Fibroblast of skin of back (primary cell): ENCODE results near the gene ATRAID.
A peak's percentile ranks its signal among the peaks of the same experiment; 100 is the strongest.
"Not testable (repeated sequence)": the region's sequence is repeated elsewhere in the genome, so short reads cannot be mapped to it uniquely, and the experiment has no call there.

Source experiments
- DNase-seq: peaks from one replicate; pipeline ENCODE4 v3.0.0-alpha.2; 2013

The ATRAID gene

GRCh38 chr2:27194538-27195354 lies 17.1 kb upstream of the ATRAID start:
- no peak for DNase-seq

GRCh38 chr2:27195799-27196198 lies 16.0 kb upstream of the ATRAID start:
- DNase-seq: not testable (repeated sequence)

GRCh38 chr2:27198068-27198467 lies 13.8 kb upstream of the ATRAID start:
- not testable (repeated sequence) for DNase-seq

GRCh38 chr2:27198627-27199026 lies 13.2 kb upstream of the ATRAID start:
- DNase-seq: no peak

GRCh38 chr2:27199241-27199640 lies 12.6 kb upstream of the ATRAID start:
- no peak for DNase-seq

- no peak for DNase-seq
These were observed 10.2 kb upstream of the ATRAID start for GRCh38 chr2:27201675-27202074.

- no peak for DNase-seq
These were observed 9.0 kb upstream of the ATRAID start for GRCh38 chr2:27202854-27203253.

DNA sequence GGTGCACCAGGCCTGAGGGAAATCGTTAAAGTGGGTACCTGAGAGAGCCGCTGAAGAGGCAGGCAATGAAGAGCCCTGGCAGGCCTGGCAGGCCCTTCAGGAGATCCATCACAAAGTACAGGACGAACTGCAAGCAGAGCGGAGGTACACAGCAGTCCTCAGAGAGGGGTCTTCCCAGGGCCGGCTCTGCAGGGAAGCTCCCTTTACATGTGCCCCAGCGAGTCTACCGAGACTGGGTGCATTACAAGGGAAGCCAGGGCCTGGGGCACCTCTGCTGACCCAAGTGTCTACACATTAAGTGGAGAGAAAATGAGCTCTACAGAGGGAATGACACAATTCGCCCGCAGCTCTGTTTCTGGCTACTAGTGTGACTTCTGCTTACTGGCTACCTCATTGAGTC lies 8.1 kb upstream of the ATRAID start:
- DNase-seq: no peak

GRCh38 chr2:27204566-27204965 lies 7.3 kb upstream of the ATRAID start:
- DNase-seq: no peak

- DNase-seq: no peak
These were observed 6.6 kb upstream of the ATRAID start for GRCh38 chr2:27205206-27205605.

DNA sequence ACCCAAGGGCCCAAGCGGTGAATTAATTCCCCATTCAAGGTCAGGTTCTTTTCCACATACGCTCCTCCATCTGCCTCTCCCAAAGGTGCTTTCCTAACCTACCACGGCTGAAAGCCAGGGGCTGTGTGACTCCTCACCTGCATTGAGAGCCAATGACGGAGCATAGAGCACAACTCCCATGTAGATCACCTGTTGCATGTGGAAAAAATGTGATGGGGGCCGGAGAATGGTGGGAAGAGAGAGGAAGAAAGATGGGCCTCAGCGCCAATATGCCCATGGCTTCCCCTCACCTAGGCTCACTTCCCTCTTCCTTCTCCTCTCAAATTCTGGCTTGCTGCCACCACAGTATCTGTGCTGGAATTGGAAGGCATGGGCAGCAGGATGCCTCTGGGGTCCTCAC lies 5.5 kb upstream of the ATRAID start:
- no peak for DNase-seq

GRCh38 chr2:27208486-27209050 lies 3.3 kb upstream of the ATRAID start:
- DNase-seq: no peak

DNA sequence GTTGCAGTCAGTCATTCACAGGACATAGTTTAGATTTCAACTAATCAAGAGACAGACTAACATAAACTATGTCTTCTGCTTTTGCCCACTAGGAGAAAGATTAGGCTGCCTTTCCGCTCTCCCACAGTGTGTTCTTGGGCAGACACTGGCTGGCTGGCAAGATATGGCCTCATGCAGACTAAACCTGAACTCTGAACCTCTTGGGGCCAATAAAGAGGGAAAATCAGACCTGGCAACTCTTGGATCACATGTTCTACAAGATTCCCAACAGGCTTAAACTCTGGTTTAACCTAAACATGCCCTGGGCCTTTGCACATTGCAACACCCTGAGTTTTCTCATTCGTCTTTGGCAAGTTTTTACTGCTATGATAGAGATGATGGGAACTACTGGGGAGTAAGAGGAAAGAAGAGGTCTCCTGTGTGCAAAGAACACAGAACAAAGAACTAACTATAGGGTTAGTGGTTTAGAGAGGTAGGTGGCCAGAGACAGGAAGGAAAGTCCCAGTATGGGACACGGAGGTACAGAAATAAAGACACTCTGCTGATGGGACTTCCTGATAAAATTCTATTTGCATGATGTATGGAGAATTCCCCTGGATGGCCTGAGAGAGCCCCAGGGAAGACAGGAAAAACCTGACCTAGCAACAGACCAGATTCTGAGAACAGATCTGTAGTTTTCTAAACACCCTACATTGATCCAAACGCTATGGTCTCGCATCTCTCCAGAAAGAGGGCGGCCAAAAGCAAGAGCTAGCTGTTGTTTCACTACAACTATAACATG lies 2.0 kb upstream of the ATRAID start:
- DNase-seq: no peak

DNA sequence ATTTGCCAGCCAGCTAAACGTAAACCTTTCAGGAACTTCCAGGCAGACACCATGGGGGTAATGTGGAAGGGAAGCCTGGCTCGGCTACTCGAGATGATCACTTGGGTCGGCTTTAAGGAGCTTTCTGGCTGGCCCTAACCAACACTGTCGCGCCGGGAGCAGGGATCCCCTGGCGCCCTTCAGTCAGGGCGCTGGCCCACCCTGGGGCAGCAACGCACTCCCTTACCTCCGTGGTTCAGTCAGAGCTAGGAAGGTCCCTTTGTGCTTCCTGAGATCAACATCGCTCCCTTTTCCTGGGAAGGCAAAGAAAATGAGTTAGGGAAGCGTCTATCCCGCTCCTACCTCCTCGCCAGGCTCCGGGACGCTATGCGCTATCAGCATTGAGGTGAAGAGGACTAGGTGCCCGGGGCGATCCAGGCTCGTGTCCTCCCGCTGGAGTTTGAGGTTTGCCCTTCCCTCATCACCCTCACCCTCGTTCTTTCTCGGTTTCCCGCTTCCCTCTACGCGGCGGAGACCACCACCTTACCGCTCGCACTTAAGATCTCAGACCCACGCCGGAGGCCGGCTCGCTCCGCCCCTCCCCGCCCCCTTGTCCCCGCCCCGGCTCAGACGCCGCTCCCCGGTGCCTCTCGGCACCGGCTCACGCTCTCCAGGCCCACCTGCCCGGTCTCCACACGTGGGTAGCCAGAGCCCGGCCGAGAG lies 449 bp upstream of the ATRAID start:
- DNase-seq: peak; percentile 4

DNA sequence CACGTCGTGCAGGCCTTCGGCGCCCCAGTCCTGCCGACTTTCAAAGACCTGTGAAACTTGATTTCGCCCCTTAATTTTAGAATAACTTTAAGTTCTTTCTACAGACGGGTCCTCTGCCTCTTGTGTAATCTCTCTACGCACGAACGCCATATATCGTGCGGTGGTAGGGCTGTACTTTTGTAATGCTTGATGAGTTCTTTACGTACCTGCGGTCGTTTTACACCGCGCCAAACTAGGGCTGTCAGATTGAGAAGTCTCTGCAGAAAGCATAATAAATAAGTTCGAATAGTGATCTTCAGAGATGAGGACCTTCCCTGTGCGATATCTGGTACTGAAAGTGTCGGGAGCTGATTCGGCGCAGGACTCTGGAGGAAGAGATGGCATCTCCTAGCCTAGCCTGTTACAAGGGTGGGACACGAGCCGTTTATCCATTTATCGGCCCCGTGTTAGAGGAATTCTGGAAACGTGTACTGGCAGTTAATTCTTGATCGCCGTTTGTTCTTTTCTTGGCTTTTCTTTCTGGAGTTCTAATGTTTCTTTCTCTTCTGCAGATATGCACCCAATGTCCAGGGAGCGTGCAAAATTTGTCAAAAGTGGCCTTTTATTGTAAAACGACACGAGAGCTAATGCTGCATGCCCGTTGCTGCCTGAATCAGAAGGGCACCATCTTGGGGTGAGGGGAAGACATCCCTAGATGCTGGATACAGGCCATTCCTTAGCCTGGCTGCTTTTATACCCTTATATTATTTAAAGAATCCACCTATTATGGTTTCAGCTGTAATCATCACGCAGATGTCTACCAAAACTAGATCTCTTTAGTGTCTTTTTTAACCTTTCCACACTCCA lies 1.0 kb downstream of the ATRAID start:
- DNase-seq: peak; percentile 48

- peak; percentile 18 for DNase-seq
These were observed 3.1 kb downstream of the ATRAID start for GRCh38 chr2:27214941-27215340.

- no peak for DNase-seq
These were observed 4.7 kb downstream of the ATRAID start for GRCh38 chr2:27216416-27217137.

DNA sequence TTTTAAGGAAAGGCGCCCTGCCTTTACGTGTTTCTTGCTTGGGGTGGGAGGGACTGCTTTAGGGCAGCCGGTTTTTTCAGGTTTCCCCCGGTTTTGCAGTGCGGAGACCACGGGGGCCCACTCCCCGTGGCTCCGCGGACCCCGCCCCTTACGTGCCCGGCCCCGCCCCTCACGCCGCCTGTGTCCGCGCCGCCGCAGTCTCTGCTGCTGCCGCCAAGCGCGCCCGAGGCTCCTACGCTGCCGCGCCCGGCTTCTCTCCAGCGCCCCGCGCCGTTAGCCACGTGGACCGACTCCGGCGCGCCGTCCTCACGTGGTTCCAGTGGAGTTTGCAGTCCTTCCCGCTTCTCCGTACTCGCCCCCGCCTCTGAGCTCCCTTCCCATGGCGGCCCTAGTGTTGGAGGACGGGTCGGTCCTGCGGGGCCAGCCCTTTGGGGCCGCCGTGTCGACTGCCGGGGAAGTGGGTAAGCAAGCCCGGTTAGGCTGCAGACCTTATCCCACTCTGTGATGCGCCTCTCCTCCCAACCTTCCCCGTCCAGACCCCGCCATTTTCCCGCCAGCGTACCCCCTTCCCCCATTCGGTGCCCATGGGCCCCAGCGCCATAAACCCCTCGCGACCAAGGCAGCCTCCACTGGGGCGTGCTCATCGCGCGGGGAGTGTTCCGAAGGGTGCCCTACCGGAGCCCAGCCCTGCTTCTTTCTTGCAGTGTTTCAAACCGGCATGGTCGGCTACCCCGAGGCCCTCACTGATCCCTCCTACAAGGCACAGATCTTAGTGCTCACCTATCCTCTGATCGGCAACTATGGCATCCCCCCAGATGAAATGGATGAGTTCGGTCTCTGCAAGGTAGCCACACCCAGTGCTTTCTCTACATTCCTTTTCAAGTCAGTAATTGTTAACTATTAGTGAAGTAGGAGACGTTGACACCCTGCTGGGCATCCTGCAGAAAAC lies 5.6 kb downstream of the ATRAID start, which contains the start of gene CAD:
Gene CAD (plus strand): TSS at position 197 of the 949 bp plus-strand sequence. CDS start 183 bp downstream, at position 380.
- DNase-seq: peak; percentile 83

DNA sequence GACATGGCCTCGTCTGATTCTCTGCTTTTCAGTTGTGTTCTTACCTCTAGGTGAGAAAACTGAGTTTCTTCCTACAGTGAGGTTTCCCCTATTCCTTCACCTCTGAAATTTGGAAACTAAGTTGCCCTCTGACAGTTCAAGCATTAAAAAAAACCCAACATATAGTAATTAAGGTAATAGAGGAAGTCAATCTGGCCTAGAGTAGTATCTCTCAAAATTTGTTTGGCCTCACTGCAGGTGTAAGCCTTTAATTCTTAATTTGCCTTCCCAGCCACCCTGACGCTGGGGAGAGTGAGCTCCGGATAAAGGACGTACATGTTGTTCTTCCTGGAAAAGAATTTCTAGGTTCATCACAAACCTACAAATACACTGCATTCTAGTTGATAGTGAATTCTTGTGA lies 6.8 kb downstream of the ATRAID start:
- no peak for DNase-seq

- DNase-seq: no peak
These were observed 7.2 kb downstream of the ATRAID start for GRCh38 chr2:27219091-27219490.
